ENCODE measurements around the gene C8G. TPM values are rescaled to one million over a fixed set of nuclear protein-coding genes. Genes with fewer than 3 reads are reported as not detected.

Gene C8G
- total and polyA plus RNA-seq, 2 of the 4 experiments (the other 2 are of a cell fraction) = 0.80 TPM; not detected in 1

DNA sequence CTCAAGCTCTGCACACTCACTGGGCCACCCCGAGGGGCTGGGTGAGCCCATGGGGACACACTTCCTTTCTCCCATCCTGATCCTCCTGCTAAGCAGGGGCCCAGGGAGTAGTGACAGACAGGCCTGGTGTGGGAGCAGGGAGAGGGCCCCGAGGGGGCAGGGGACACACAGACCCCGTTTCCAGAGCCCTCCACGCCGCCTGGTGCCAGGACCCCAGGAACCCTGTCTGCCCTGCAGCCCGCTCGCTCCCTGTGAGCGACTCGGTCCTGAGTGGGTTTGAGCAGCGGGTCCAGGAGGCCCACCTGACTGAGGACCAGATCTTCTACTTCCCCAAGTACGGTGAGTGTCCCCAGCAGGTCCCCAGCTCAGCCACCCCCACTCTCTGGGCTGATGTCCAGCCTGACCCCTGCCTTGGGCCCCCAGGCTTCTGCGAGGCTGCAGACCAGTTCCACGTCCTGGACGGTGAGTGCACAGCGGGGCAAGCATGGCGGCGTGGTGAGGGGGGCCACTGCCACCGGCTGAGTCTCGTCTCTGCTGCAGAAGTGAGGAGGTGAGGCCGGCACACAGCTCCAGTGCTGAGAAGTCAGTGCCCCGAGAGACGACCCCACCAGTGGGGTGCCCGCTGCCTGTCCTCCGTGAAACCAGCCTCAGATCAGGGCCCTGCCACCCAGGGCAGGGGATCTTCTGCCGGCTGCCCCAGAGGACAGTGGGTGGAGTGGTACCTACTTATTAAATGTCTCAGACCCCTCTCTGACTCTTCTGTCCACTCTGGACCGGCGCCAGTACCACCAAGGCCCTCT lies 1.4 kb downstream of the C8G start:
- Histone ChIP-seq H3K9ac (ENCODE audit: low read depth, low read length) (no peak overlapping the region), H2AK9ac (replicated peaks; ENCODE audit: low read depth, low read length, poor library complexity) (peak overlapping the region; percentile 16), H3K27me3 (ENCODE audit: control insufficient read depth, insufficient read depth, low read length) (no peaks in the 10 kb centered on the region), H3K79me1 (ENCODE audit: low read depth in 1 of 2, low read length in 2 of 2) (peaks cover 0 to 20% of the 10 kb centered on the region in 2 experiments; a peak in 3 of 4 replicates), H3K18ac (ENCODE audit: low read depth, low read length) (no peak overlapping the region), H2BK15ac (ENCODE audit: low read depth, low read length) (no peak overlapping the region), H2BK120ac (ENCODE audit: low read depth, low read length) (no peak overlapping the region), H2AFZ (replicated peaks; ENCODE audit: low read length, poor library complexity) (no peak overlapping the region), H3K56ac (ENCODE audit: extremely low read depth, insufficient read depth, low read length) (no peak overlapping the region), H3K4me3 (ENCODE audit: insufficient read depth, low read depth, low read length) (no peak overlapping the region), H3K23ac (ENCODE audit: low read depth, low read length) (no peak overlapping the region), H4K5ac (ENCODE audit: low read depth, low read length) (no peak overlapping the region), H2BK5ac (ENCODE audit: low read depth, low read length, poor library complexity, severe bottlenecking) (no peak overlapping the region), H3K9me1 (ENCODE audit: insufficient read depth, low read length) (peaks cover 4% of the 10 kb centered on the region), H4K91ac (ENCODE audit: insufficient read depth, low read depth, low read length) (no peak overlapping the region), H3K36me3 (ENCODE audit: control insufficient read depth, insufficient read depth, low read length) (peaks cover 16% of the 10 kb centered on the region), H2BK20ac (ENCODE audit: low read depth, low read length) (no peak overlapping the region), H4K20me1 (ENCODE audit: insufficient read depth, low read length) (peaks cover 14% of the 10 kb centered on the region), H3K27ac (ENCODE audit: insufficient read depth, low read length) (no peak overlapping the region), H3K4me1 (ENCODE audit: control insufficient read depth, insufficient read depth, low read length) (peaks cover 4% of the 10 kb centered on the region), H3K9me3 (ENCODE audit: control insufficient read depth, insufficient read depth, low read length) (no peaks in the 10 kb centered on the region), H2AK5ac (ENCODE audit: low read depth, low read length) (no peak overlapping the region), H4K8ac (ENCODE audit: low read depth in 2 of 2, low read length in 2 of 2) (no peak overlapping the region), H3K4ac (ENCODE audit: low read depth, low read length) (no peak overlapping the region), H3K14ac (replicated peaks; ENCODE audit: low read depth, low read length) (no peak overlapping the region), H3K4me2 (ENCODE audit: low read depth, low read length) (no peak overlapping the region)
- ChIA-PET CTCF (interaction anchor here (2.0 kb wide), 1 partner anchor 89 kb away, joined by 27 read pairs; no protein-coding TSS in a partner anchor), POLR2A (ENCODE audit: unreplicated experiment) (no interaction called here)
- whole genome bisulfite sequencing, 2 experiments (ENCODE audit: extremely low coverage in 2 of 2, insufficient read length in 1 of 2) = 85% methylated on average over 4 of the region's 27 CpGs; no CpG with 5 or more reads in 1 of the 2 experiments
- BruUV-seq (replicated peaks) = no TSS peak
- intact Hi-C loops (cut with micrococcal nuclease) = no loop called here
- DNase-seq = no peak
- in situ Hi-C loops (cut with MboI; ENCODE audit: low sequenced_read_pairs) = no loop called here
- ATAC-seq (ENCODE audit: low read depth) = no peak
- dilution Hi-C loops (cut with HindIII; ENCODE audit: low sequenced_read_pairs, unreplicated experiment) = no loop called here
- TF ChIP-seq, protein P1, sequence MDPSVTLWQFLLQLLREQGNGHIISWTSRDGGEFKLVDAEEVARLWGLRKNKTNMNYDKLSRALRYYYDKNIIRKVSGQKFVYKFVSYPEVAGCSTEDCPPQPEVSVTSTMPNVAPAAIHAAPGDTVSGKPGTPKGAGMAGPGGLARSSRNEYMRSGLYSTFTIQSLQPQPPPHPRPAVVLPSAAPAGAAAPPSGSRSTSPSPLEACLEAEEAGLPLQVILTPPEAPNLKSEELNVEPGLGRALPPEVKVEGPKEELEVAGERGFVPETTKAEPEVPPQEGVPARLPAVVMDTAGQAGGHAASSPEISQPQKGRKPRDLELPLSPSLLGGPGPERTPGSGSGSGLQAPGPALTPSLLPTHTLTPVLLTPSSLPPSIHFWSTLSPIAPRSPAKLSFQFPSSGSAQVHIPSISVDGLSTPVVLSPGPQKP (IDR thresholded peaks at IDR 0.05; ENCODE audit: borderline replicate concordance, low read depth, low read length) = no peak
- TF ChIP-seq BHLHE40 (IDR thresholded peaks at IDR 0.05; ENCODE audit: low read depth, low read length) (no peak), MAZ (IDR thresholded peaks at IDR 0.05; ENCODE audit: borderline replicate concordance, low read depth, low read length) (no peak), NFE2L2 (IDR thresholded peaks at IDR 0.05; ENCODE audit: low read depth, low read length) (no peak), SMC3 (IDR thresholded peaks at IDR 0.05; ENCODE audit: low read depth, low read length) (no peak), RFX5 (IDR thresholded peaks at IDR 0.05; ENCODE audit: low read depth, low read length) (no peak), FOS (IDR thresholded peaks at IDR 0.05; ENCODE audit: low read depth, low read length) (no peak), MXI1 (IDR thresholded peaks at IDR 0.05; ENCODE audit: borderline replicate concordance, low read depth, low read length) (no peak), RAD21 (IDR thresholded peaks at IDR 0.05; ENCODE audit: low read length) (no peak), CHD1 (IDR thresholded peaks at IDR 0.05; ENCODE audit: low read depth, low read length) (no peak), MAFK (IDR thresholded peaks at IDR 0.05; ENCODE audit: low read depth, low read length) (no peak), RCOR1 (IDR thresholded peaks at IDR 0.05; ENCODE audit: insufficient replicate concordance, low read length) (no peak), POLR2A (IDR thresholded peaks at IDR 0.05; ENCODE audit: low read depth, low read length) (no peak), CEBPB (IDR thresholded peaks at IDR 0.05; ENCODE audit: low read depth, low read length) (no peak)
- TF ChIP-seq, protein P2, sequence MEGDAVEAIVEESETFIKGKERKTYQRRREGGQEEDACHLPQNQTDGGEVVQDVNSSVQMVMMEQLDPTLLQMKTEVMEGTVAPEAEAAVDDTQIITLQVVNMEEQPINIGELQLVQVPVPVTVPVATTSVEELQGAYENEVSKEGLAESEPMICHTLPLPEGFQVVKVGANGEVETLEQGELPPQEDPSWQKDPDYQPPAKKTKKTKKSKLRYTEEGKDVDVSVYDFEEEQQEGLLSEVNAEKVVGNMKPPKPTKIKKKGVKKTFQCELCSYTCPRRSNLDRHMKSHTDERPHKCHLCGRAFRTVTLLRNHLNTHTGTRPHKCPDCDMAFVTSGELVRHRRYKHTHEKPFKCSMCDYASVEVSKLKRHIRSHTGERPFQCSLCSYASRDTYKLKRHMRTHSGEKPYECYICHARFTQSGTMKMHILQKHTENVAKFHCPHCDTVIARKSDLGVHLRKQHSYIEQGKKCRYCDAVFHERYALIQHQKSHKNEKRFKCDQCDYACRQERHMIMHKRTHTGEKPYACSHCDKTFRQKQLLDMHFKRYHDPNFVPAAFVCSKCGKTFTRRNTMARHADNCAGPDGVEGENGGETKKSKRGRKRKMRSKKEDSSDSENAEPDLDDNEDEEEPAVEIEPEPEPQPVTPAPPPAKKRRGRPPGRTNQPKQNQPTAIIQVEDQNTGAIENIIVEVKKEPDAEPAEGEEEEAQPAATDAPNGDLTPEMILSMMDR (conservative IDR thresholded peaks at IDR 0.05; ENCODE audit: low read depth, low read length) = no peak

Data from IMR-90 (cell line).